HepG2 (cell line): ENCODE data around the gene MOCS2. TPM values are rescaled to one million over a fixed set of nuclear protein-coding genes. Genes with fewer than 3 reads are reported as not detected.
A peak's percentile ranks its signal among the peaks of the same experiment; 100 is the strongest.

ENCODE experiments used
- ATF7 ChIP-seq, 2 experiments: fragments of 450-650 bp in 1 of 2; sonication (generic) in 1 of 2; formaldehyde crosslinking in 1 of 2; IDR thresholded peaks; 2 replicates each; pipeline versions ENCODE4 v1.4.0 to v1.6.1; 2016 to 2020; ENCODE audit warnings: antibody characterized with exemption in 1 of 2, mild to moderate bottlenecking in 1 of 2, missing genetic modification reagents in 1 of 2
- GATAD2A ChIP-seq: IDR thresholded peaks from 2 replicates; pipeline ENCODE4 v1.6.1; 2016
- HMG20B ChIP-seq: conservative IDR thresholded peaks from 2 replicates; pipeline ENCODE4 v1.6.1; 2016; ENCODE audit warnings: missing genetic modification reagents, missing compliant biosample characterization
- HNF4G ChIP-seq, 2 experiments: sonication (generic) in 1 of 2; formaldehyde crosslinking in 1 of 2; IDR thresholded peaks; 2 replicates each; pipeline versions ENCODE4 v1.4.0 to v1.6.1; 2011 to 2020; ENCODE audit warnings: borderline replicate concordance in 2 of 2, low read depth in 2 of 2, mild to moderate bottlenecking in 2 of 2, low read length in 1 of 2, missing genetic modification reagents in 1 of 2, moderate library complexity in 1 of 2
- MATR3 ChIP-seq: sonication (generic); formaldehyde crosslinking; IDR thresholded peaks from 2 replicates; pipeline ENCODE4 v1.4.0; 2020; ENCODE audit warnings: missing genetic modification reagents
- MED8 ChIP-seq: sonication (generic); formaldehyde crosslinking; IDR thresholded peaks from 2 replicates; pipeline ENCODE4 v1.8.1; 2023; ENCODE audit warnings: mild to moderate bottlenecking, missing genetic modification reagents; ENCODE audit not compliant: insufficient replicate concordance
- NFYC ChIP-seq: IDR thresholded peaks from 2 replicates; pipeline ENCODE4 v1.6.1; 2016; ENCODE audit warnings: missing genetic modification reagents, missing compliant biosample characterization
- POLR2AphosphoS5 ChIP-seq: IDR thresholded peaks from 2 replicates; pipeline ENCODE4 v1.6.1; 2012; ENCODE audit warnings: low read depth, low read length
- ZBTB25 ChIP-seq: IDR thresholded peaks from 2 replicates; pipeline ENCODE4 v1.6.1; 2018; ENCODE audit warnings: missing genetic modification reagents
- ZBTB3 ChIP-seq: sonication (generic); formaldehyde crosslinking; IDR thresholded peaks from 2 replicates; pipeline ENCODE4 v1.4.0; 2020; ENCODE audit warnings: low read depth, mild to moderate bottlenecking, moderate library complexity, missing genetic modification reagents, borderline replicate concordance
- ZBTB8A ChIP-seq: sonication (generic); formaldehyde crosslinking; IDR thresholded peaks from 2 replicates; pipeline ENCODE4 v1.4.0; 2020; ENCODE audit warnings: mild to moderate bottlenecking, low read depth, missing genetic modification reagents, borderline replicate concordance
- ZNF253 ChIP-seq: sonication (generic); formaldehyde crosslinking; IDR thresholded peaks from 2 replicates; pipeline ENCODE4 v1.8.0; 2022; ENCODE audit warnings: mild to moderate bottlenecking, missing genetic modification reagents, borderline replicate concordance
- ZNF274 ChIP-seq: sonication (generic); formaldehyde crosslinking; IDR thresholded peaks from 2 replicates; pipeline ENCODE4 v1.5.1; 2020; ENCODE audit warnings: mild to moderate bottlenecking, missing genetic modification reagents
- ZNF282 ChIP-seq: fragments of 450-650 bp; IDR thresholded peaks from 2 replicates; pipeline ENCODE4 v1.6.1; 2018; ENCODE audit not compliant: partially characterized antibody
- ZNF317 ChIP-seq: sonication (generic); formaldehyde crosslinking; IDR thresholded peaks from 2 replicates; pipeline ENCODE4 v1.5.0; 2020; ENCODE audit warnings: mild to moderate bottlenecking, missing genetic modification reagents
- ZNF878 ChIP-seq: sonication (generic); formaldehyde crosslinking; IDR thresholded peaks from 2 replicates; pipeline ENCODE4 v1.8.1; 2023; ENCODE audit warnings: mild to moderate bottlenecking, missing genetic modification reagents, moderate library complexity
- ZSCAN31 ChIP-seq: sonication (generic); formaldehyde crosslinking; IDR thresholded peaks from 2 replicates; pipeline ENCODE4 v1.5.0; 2020; ENCODE audit warnings: low read depth, mild to moderate bottlenecking, missing genetic modification reagents
- polyA plus RNA-seq, 8 experiments: library from polyadenylated mRNA; depleted of rRNA in 3 of 8; stranded (reverse) in 7 of 8; unstranded in 1 of 8; fragments of >200 nt; fragmentation: Illumina TruSeq in 4 of 8; extraction: Trizol in 4 of 8; gene quantifications; 2 replicates each; pipeline versions ENCODE4 v1.2.1 to v1.2.3, GENCODE V29; 2011 to 2016; ENCODE audit warnings: low read depth in 4 of 8, missing spikeins in 1 of 8, mixed read lengths in 1 of 8; ENCODE audit not compliant: insufficient read depth in 1 of 8
- total RNA-seq, 5 experiments: library from RNA; depleted of rRNA; stranded (reverse); fragments of >200 nt; fragmentation: Illumina TruSeq; extraction: Trizol; gene quantifications; 2 replicates each; pipeline ENCODE4 v1.2.3, GENCODE V29; 2016; ENCODE audit warnings: low read depth in 1 of 5
- TF ChIP-seq, protein P1 (sequence below): sonication (generic); formaldehyde crosslinking; conservative IDR thresholded peaks from 2 replicates; pipeline ENCODE4 v1.8.0; 2022; ENCODE audit warnings: mild to moderate bottlenecking, moderate library complexity, missing genetic modification reagents
- TF ChIP-seq, protein P2 (sequence below), 2 experiments: sonication (generic) in 1 of 2; formaldehyde crosslinking in 1 of 2; IDR thresholded peaks; 2 replicates each; pipeline versions ENCODE4 v1.4.0 to v1.6.1; 2016 to 2020; ENCODE audit warnings: borderline replicate concordance in 1 of 2, low read depth in 1 of 2, mild to moderate bottlenecking in 1 of 2, missing genetic modification reagents in 1 of 2
- TF ChIP-seq, protein P3 (sequence below): sonication (generic); formaldehyde crosslinking; IDR thresholded peaks from 2 replicates; pipeline ENCODE4 v1.4.0; 2020; ENCODE audit warnings: mild to moderate bottlenecking, missing genetic modification reagents

MOCS2 gene
- total and polyA plus RNA-seq, 2 of the 13 experiments (the other 11 are each of a cell fraction or from before 2014, with no cell fraction given), result 19.2 to 41.9 TPM

- no peak for TF ChIP-seq POLR2AphosphoS5
- TF ChIP-seq, protein P1, sequence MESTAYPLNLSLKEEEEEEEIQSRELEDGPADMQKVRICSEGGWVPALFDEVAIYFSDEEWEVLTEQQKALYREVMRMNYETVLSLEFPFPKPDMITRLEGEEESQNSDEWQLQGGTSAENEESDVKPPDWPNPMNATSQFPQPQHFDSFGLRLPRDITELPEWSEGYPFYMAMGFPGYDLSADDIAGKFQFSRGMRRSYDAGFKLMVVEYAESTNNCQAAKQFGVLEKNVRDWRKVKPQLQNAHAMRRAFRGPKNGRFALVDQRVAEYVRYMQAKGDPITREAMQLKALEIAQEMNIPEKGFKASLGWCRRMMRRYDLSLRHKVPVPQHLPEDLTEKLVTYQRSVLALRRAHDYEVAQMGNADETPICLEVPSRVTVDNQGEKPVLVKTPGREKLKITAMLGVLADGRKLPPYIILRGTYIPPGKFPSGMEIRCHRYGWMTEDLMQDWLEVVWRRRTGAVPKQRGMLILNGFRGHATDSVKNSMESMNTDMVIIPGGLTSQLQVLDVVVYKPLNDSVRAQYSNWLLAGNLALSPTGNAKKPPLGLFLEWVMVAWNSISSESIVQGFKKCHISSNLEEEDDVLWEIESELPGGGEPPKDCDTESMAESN (CRISPR knock-in tag), result no peak
- no peak for TF ChIP-seq MATR3 (CRISPR knock-in tag)
- no peak for TF ChIP-seq ZNF282
- no peak for TF ChIP-seq ATF7 (IDR thresholded peaks at IDR 0.05)
- no peak for TF ChIP-seq ATF7 (CRISPR knock-in tag; IDR thresholded peaks at IDR 0.05)
- no peak for TF ChIP-seq MED8 (CRISPR knock-in tag)
- TF ChIP-seq HNF4G (IDR thresholded peaks at IDR 0.05; ENCODE audit: borderline replicate concordance, low read depth, low read length), result peak; percentile 39; the same call in 1 of the 2 replicates
- no peak for TF ChIP-seq HNF4G (CRISPR knock-in tag; IDR thresholded peaks at IDR 0.05; ENCODE audit: borderline replicate concordance, low read depth)
- TF ChIP-seq ZBTB25 (CRISPR knock-in tag), result no peak
- TF ChIP-seq ZNF317 (CRISPR knock-in tag), result no peak
- TF ChIP-seq NFYC, result no peak
- no peak for TF ChIP-seq ZBTB8A (CRISPR knock-in tag)
- no peak for TF ChIP-seq HMG20B (CRISPR knock-in tag)
- TF ChIP-seq ZBTB3 (CRISPR knock-in tag), result no peak; the same call in 1 of the 2 replicates
- TF ChIP-seq, protein P2, sequence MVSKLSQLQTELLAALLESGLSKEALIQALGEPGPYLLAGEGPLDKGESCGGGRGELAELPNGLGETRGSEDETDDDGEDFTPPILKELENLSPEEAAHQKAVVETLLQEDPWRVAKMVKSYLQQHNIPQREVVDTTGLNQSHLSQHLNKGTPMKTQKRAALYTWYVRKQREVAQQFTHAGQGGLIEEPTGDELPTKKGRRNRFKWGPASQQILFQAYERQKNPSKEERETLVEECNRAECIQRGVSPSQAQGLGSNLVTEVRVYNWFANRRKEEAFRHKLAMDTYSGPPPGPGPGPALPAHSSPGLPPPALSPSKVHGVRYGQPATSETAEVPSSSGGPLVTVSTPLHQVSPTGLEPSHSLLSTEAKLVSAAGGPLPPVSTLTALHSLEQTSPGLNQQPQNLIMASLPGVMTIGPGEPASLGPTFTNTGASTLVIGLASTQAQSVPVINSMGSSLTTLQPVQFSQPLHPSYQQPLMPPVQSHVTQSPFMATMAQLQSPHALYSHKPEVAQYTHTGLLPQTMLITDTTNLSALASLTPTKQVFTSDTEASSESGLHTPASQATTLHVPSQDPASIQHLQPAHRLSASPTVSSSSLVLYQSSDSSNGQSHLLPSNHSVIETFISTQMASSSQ (IDR thresholded peaks at IDR 0.05; ENCODE audit: low read depth), result no peak
- TF ChIP-seq, protein P2 (CRISPR knock-in tag; IDR thresholded peaks at IDR 0.05; ENCODE audit: borderline replicate concordance), result no peak
- no peak for TF ChIP-seq ZNF253 (CRISPR knock-in tag)
- TF ChIP-seq ZNF274 (CRISPR knock-in tag), result no peak
- TF ChIP-seq, protein P3, sequence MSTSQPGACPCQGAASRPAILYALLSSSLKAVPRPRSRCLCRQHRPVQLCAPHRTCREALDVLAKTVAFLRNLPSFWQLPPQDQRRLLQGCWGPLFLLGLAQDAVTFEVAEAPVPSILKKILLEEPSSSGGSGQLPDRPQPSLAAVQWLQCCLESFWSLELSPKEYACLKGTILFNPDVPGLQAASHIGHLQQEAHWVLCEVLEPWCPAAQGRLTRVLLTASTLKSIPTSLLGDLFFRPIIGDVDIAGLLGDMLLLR (CRISPR knock-in tag), result no peak
- no peak for TF ChIP-seq ZNF878 (CRISPR knock-in tag)
- TF ChIP-seq ZSCAN31 (CRISPR knock-in tag), result no peak
- TF ChIP-seq GATAD2A (CRISPR knock-in tag), result peak; percentile 38; the same call in 1 of the 2 replicates
Observed at GRCh38 chr5:53116597-53116996, 7.0 kb upstream of the MOCS2 start (continued).
